GM23338 (cell line): ENCODE results near the gene DAZAP1. TPM values are rescaled to one million over a fixed set of nuclear protein-coding genes. Genes with fewer than 3 reads are reported as not detected.

Source experiments
- ATAC-seq: fragments of 200-7000 bp; cut with Tn5 transposase; 3 replicates; pipeline ENCODE4 v1.9.1; 2020
- DNase-seq: peaks from one replicate; pipeline ENCODE4 v3.0.0-alpha.2; 2015; ENCODE audit warnings: low spot score
- H2AFZ ChIP-seq: fragments of 200-600 bp; sonication (generic); 2 replicates; pipeline ENCODE4 v1.8.0; 2016; ENCODE audit warnings: antibody characterized with exemption, mild to moderate bottlenecking, moderate library complexity
- H3F3A ChIP-seq: fragments of 200-600 bp; sonication (generic); replicated peaks from 2 replicates; pipeline ENCODE4 v1.8.0; 2017; ENCODE audit warnings: antibody characterized with exemption, mixed run types, low read depth
- H3K27ac ChIP-seq: fragments of 200-600 bp; sonication (generic); 2 replicates; pipeline ENCODE4 v1.6.1; 2016; ENCODE audit warnings: low read depth
- H3K27me3 ChIP-seq: fragments of 200-600 bp; sonication (generic); 2 replicates; pipeline ENCODE4 v1.8.0; 2016; ENCODE audit warnings: mild to moderate bottlenecking, mixed run types, moderate library complexity; ENCODE audit not compliant: insufficient read depth
- H3K36me3 ChIP-seq: fragments of 200-600 bp; sonication (generic); 2 replicates; pipeline ENCODE4 v1.8.0; 2016; ENCODE audit warnings: mild to moderate bottlenecking; ENCODE audit not compliant: insufficient read depth
- H3K4me1 ChIP-seq: fragments of 200-600 bp; sonication (generic); 2 replicates; pipeline ENCODE4 v1.8.0; 2016; ENCODE audit warnings: mild to moderate bottlenecking, moderate library complexity; ENCODE audit not compliant: insufficient read depth
- H3K4me2 ChIP-seq: fragments of 200-600 bp; sonication (generic); 2 replicates; pipeline ENCODE4 v1.7.1; 2017; ENCODE audit warnings: mixed run types
- H3K4me3 ChIP-seq: fragments of 200-600 bp; sonication (generic); 2 replicates; pipeline ENCODE4 v1.6.1; 2016; ENCODE audit warnings: mixed run types
- H3K79me2 ChIP-seq: fragments of 200-600 bp; sonication (generic); replicated peaks from 2 replicates; pipeline ENCODE4 v1.8.0; 2017; ENCODE audit warnings: mild to moderate bottlenecking; ENCODE audit not compliant: insufficient read depth
- H3K9me2 ChIP-seq: fragments of 200-600 bp; sonication (generic); 2 replicates; pipeline ENCODE4 v1.8.0; 2017; ENCODE audit not compliant: insufficient read depth
- H4K20me1 ChIP-seq: fragments of 200-600 bp; sonication (generic); replicated peaks from 2 replicates; pipeline ENCODE4 v1.8.0; 2017; ENCODE audit warnings: mild to moderate bottlenecking; ENCODE audit not compliant: insufficient read depth
- H3K27ac Mint-ChIP-seq: 2 replicates; pipeline ENCODE4 v1.8.0; 2020; ENCODE audit warnings: inconsistent platforms, mild to moderate bottlenecking, moderate library complexity, mixed read lengths
- H3K27me3 Mint-ChIP-seq: 3 replicates; pipeline ENCODE4 v1.8.0; 2022; ENCODE audit warnings: low read depth, mild to moderate bottlenecking, moderate library complexity, mixed read lengths, inconsistent platforms; ENCODE audit not compliant: insufficient read depth, poor library complexity
- H3K36me3 Mint-ChIP-seq: 3 replicates; pipeline ENCODE4 v1.8.0; 2021; ENCODE audit warnings: low read depth, mild to moderate bottlenecking, inconsistent platforms, moderate library complexity, mixed read lengths
- H3K4me1 Mint-ChIP-seq: 3 replicates; pipeline ENCODE4 v1.8.0; 2020; ENCODE audit warnings: mild to moderate bottlenecking, inconsistent platforms, mixed read lengths
- H3K4me3 Mint-ChIP-seq: 3 replicates; pipeline ENCODE4 v1.8.0; 2021; ENCODE audit warnings: moderate library complexity, mild to moderate bottlenecking, inconsistent platforms, mixed read lengths
- H3K9me3 Mint-ChIP-seq: 3 replicates; pipeline ENCODE4 v1.8.0; 2020; ENCODE audit warnings: moderate library complexity, mild to moderate bottlenecking, inconsistent platforms, mixed read lengths
- CTCF ChIP-seq, 2 experiments: fragments of 200-600 bp in 1 of 2; sonication (generic) in 1 of 2; conservative IDR thresholded peaks; 2 replicates each; pipeline versions ENCODE4 v1.5.1 to v1.6.1; 2016 to 2017; ENCODE audit warnings: antibody characterized with exemption in 2 of 2, low read depth in 2 of 2, mild to moderate bottlenecking in 2 of 2, moderate library complexity in 1 of 2
- ETS1 ChIP-seq: IDR thresholded peaks from 2 replicates; pipeline ENCODE4 v1.6.1; 2016; ENCODE audit warnings: antibody characterized with exemption
- EZH2phosphoT487 ChIP-seq: fragments of 200-600 bp; sonication (generic); IDR thresholded peaks from one replicate; pipeline ENCODE4 v1.8.1; 2018; ENCODE audit warnings: antibody characterized with exemption; ENCODE audit not compliant: unreplicated experiment
- JUNB ChIP-seq: IDR thresholded peaks from one replicate; pipeline ENCODE4 v1.6.1; 2016; ENCODE audit warnings: antibody characterized with exemption; ENCODE audit not compliant: unreplicated experiment
- NANOG ChIP-seq: IDR thresholded peaks from 2 replicates; pipeline ENCODE4 v1.6.1; 2016; ENCODE audit warnings: antibody characterized with exemption, borderline replicate concordance
- POLR2AphosphoS5 ChIP-seq: IDR thresholded peaks from 2 replicates; pipeline ENCODE4 v1.6.1; 2016; ENCODE audit warnings: antibody characterized with exemption, low read depth
- REST ChIP-seq: IDR thresholded peaks from one replicate; pipeline ENCODE4 v1.6.1; 2018; ENCODE audit warnings: antibody characterized with exemption; ENCODE audit not compliant: unreplicated experiment
- STAT1 ChIP-seq: IDR thresholded peaks from one replicate; pipeline ENCODE4 v1.6.1; 2016; ENCODE audit warnings: antibody characterized with exemption; ENCODE audit not compliant: unreplicated experiment
- ZNF114 ChIP-seq: fragments of 250-450 bp; sonication (Bioruptor Pico); IDR thresholded peaks from 2 replicates; pipeline ENCODE4 v1.5.0; 2020; ENCODE audit warnings: mild to moderate bottlenecking, moderate library complexity
- ZNF331 ChIP-seq: fragments of 250-450 bp; sonication (Bioruptor Pico); IDR thresholded peaks from 2 replicates; pipeline ENCODE4 v1.5.0; 2020; ENCODE audit warnings: low read depth, mild to moderate bottlenecking, moderate library complexity
- polyA plus RNA-seq: library from polyadenylated mRNA; unstranded; fragments of >200 nt; fragmentation: Nextera tagmentation; extraction: Ambion mirVana; gene quantifications from 2 replicates; pipeline ENCODE4 v1.2.1, GENCODE V29; 2016
- total RNA-seq: library from RNA; depleted of rRNA; stranded (reverse); fragments of >200 nt; shearing (Covaris generic); gene quantifications from 2 replicates; pipeline ENCODE4 v1.2.3, GENCODE V29; 2014

The DAZAP1 gene
- total and polyA plus RNA-seq, 2 experiments from 2014 or later, result 44.1 to 194 TPM

GRCh38 chr19:1449467-1450442 lies 42.4 kb downstream of the DAZAP1 start, which contains the start of gene APC2 (continued):
- TF ChIP-seq REST (no peak), NANOG (no peak), EZH2phosphoT487 (no peak), JUNB (no peak)

- DNase-seq (no peak), ATAC-seq (no peak)
- Mint-ChIP-seq H3K4me3 (peak overlapping the region; percentile 68), H3K27me3 (peaks cover 58% of the 10 kb centered on the region), H3K9me3 (no peaks in the 10 kb centered on the region; the same call in 2 of the 3 replicates), H3K4me1 (peaks cover 38% of the 10 kb centered on the region), H3K36me3 (no peaks in the 10 kb centered on the region; the same call in 2 of the 3 replicates), H3K27ac (no peak overlapping the region)
- Histone ChIP-seq H2AFZ (no peak overlapping the region), H3K9me2 (no peaks in the 10 kb centered on the region), H3K27ac (no peak overlapping the region), H3F3A (peaks cover 21% of the 10 kb centered on the region), H3K4me2 (peak overlapping the region; percentile 88), H3K27me3 (peaks cover 45% of the 10 kb centered on the region), H3K36me3 (no peaks in the 10 kb centered on the region), H3K4me3 (peak overlapping the region; percentile 61; the same call in 1 of the 2 replicates), H4K20me1 (no peaks in the 10 kb centered on the region), H3K4me1 (peaks cover 23% of the 10 kb centered on the region; the same call in 1 of the 2 replicates), H3K79me2 (0 out of 2 replicates have a peak, but pooled peaks cover 3% of the 10 kb centered on the region)
- TF ChIP-seq POLR2AphosphoS5 (no peak), NANOG (no peak), STAT1 (no peak), ZNF114 (no peak), JUNB (no peak), ZNF331 (CRISPR knock-in tag) (no peak), ETS1 (no peak), CTCF (conservative IDR thresholded peaks at IDR 0.05; ENCODE audit: low read depth in 2 of 2) (no peak)
Measured at GRCh38 chr19:1450735-1451731, 43.6 kb downstream of the DAZAP1 start.
